Hypothalamus (tissue), 51 donors: Measurements from ENCODE around the gene CDK5.
"Not testable (repeated sequence)": the region's sequence is repeated elsewhere in the genome, so short reads cannot be mapped to it uniquely, and the experiment has no call there.

Experiments used
- DNase-seq, 51 donors: peaks; one replicate each; lab custom pipeline; 2025; lab: John Stamatoyannopoulos, UW

CDK5 gene

DNA sequence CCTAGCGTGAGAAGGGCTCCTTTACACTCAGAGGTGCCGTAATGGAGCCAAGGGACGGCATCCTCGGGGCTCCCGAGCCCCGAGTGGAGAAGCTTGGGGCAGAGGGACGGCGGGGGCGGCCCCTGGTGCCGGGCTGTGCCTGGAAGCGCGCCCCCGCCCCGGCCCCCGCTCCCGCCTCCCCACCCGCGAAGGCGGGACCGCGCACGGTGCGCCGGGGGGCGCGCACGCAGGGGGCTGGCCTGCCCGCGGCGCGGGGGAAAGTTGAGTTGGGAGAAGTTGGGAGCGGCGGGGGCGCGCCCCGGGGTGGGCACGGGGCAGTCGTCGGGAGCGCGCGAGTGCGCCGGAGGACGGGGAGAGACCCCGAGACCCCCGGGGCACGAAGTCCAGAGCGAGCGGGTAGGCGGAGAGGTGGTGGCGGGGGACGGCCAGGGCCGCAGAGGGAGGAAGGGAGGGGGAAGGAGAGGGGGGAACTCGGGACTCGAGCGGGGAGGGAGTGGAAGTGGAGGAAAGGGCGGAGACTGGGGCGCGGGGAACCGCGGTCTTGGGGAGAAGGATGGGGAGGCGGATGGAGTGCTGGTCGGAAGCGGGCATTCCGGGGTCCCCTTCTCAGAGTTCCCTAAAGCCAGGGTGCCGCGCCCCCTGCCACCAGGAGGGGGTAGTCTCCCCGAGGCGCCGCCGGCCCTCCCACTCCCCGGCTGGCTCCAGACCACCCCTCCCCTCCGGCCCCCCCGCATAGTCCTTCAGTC, 1.8 kb upstream of the CDK5 start, which contains the start of gene SLC4A2:
TSS of gene SLC4A2 (plus strand) at position 223 of the 746 bp plus-strand sequence. CDS start 2,399 bp downstream, outside the sequence.
- peak; percentile 31 to 94 (median 80) for DNase-seq

DNA sequence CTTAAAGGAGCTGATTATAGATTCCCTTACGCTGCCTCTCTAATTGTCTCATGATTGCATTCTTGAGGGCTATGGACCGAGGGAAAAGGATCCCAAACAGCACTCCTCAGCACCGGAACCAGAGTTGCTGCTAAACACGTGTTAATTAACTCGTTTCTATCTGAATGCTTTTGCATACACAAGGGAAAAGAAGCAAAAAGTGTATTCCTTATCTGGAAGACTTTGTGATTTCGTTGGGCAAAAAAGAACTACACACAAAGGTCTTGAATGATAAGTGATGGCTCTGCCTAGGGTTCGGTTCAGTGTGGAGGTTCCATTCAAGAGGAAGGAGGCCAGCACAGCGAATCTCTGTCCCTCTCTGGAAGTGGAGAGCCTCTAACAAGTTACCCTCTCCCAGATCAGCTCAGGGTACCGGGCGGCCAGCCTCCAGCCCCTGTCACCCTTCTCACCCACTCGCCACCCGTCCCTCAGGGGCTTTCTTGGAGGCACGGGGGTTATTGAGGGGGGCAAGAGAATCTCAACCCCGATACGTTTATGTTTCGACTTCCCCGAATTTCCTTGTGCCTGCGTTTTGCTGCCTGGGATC, 1.2 kb upstream of the CDK5 start:
- peak in 4 of 51 donors; percentile 59 to 82 (median 66) for DNase-seq

GRCh38 chr7:151057989-151058780, 488 bp upstream of the CDK5 start:
- peak; percentile 77 to 100 (median 98) for DNase-seq

- peak in 1 of 51 donors; percentile 21 for DNase-seq
Measured at GRCh38 chr7:151056666-151057505, 811 bp downstream of the CDK5 start.

- no peak for DNase-seq
Measured at GRCh38 chr7:151056283-151056665, 1.4 kb downstream of the CDK5 start.

- no peak for DNase-seq
Measured at GRCh38 chr7:151053751-151054150, 3.9 kb downstream of the CDK5 start.

DNA sequence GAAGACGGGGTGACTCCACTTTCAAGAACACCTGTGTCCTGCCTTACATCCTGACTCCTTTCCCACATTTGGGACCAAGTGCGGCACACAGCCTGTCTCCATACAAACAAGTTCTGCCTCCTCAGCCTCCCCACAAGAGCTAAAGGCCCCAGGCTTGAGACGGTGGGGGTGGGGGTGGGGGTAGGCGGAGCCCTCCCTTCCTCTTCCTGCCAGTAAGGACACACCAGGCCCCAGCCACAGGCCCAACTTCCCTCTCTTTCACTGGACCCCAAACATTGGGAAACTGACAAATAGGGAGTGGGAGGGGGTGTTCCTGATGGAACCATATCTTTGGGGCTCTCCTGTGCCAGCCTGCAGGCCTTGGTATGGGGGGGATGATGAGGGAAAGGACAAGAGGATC, 4.6 kb downstream of the CDK5 start:
- no peak for DNase-seq

DNA sequence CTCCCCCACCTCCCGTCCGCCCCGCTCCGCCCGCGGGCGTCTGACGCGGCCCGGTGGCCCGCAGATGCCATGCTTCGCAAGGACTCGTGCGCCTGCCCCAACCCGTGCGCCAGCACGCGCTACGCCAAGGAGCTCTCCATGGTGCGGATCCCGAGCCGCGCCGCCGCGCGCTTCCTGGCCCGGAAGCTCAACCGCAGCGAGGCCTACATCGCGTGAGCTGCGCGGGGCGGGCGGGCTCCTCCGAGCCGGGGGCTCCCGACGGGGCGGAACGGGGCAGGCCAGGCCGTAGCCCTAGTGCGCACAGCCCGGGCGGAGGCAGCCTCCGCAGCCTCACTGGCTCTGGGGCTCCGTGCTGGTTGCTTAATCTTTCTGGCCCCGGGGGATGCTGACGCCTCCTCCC, 6.6 kb downstream of the CDK5 start:
- DNase-seq, result peak in 20 of 51 donors; percentile 14 to 58 (median 30)

GRCh38 chr7:151048911-151049463, 8.7 kb downstream of the CDK5 start:
- no peak for DNase-seq

GRCh38 chr7:151047976-151048815, 9.5 kb downstream of the CDK5 start, which contains the start of gene ASIC3:
ASIC3 (plus strand) TSS chr7:151048531; CDS start chr7:151048886, 355 bp downstream.
- DNase-seq, result no peak

- DNase-seq, result peak in 7 of 51 donors; percentile 10 to 44 (median 21)
Measured at GRCh38 chr7:151046603-151047573, 10.8 kb downstream of the CDK5 start.

- peak in 1 of 51 donors; percentile 6 for DNase-seq
Measured at GRCh38 chr7:151045967-151046366, 11.7 kb downstream of the CDK5 start.

DNA sequence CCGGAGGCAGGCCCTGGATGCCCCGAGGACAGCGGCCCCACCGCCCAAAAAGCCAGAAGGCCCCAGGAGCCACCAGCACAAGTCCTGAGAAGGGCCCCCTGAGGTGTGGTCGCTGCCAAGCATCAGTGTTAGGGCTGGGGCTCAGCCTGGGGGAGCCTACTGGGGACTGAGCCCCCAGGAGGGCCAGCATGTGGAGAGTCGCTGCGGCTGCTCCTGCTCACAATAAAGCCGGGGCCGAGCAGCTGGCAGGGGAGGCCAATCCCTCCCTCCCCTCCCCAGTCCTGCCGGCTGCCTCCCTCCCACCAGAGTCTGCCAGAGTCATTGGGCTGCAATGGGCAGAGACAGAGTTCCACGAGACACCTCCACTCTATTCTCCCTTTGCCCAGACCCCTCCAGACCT, 12.4 kb downstream of the CDK5 start:
- no peak for DNase-seq

DNA sequence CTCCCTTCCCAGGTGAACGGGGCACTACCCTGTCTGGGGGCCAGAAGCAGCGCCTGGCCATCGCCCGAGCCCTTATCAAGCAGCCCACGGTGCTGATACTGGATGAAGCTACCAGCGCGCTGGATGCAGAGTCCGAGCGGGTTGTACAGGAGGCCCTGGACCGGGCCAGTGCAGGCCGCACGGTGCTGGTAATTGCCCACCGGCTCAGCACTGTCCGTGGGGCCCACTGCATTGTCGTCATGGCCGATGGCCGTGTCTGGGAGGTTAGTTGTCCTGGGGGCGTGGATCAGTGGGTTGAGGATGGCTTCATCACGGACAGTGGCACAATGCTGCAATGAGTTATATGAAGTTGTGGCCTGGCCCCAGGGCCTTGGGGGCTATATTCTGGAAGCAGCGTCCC, 13.7 kb downstream of the CDK5 start:
- no peak for DNase-seq

- not testable (repeated sequence) for DNase-seq
Measured at GRCh38 chr7:151043449-151043848, 14.2 kb downstream of the CDK5 start.

DNA sequence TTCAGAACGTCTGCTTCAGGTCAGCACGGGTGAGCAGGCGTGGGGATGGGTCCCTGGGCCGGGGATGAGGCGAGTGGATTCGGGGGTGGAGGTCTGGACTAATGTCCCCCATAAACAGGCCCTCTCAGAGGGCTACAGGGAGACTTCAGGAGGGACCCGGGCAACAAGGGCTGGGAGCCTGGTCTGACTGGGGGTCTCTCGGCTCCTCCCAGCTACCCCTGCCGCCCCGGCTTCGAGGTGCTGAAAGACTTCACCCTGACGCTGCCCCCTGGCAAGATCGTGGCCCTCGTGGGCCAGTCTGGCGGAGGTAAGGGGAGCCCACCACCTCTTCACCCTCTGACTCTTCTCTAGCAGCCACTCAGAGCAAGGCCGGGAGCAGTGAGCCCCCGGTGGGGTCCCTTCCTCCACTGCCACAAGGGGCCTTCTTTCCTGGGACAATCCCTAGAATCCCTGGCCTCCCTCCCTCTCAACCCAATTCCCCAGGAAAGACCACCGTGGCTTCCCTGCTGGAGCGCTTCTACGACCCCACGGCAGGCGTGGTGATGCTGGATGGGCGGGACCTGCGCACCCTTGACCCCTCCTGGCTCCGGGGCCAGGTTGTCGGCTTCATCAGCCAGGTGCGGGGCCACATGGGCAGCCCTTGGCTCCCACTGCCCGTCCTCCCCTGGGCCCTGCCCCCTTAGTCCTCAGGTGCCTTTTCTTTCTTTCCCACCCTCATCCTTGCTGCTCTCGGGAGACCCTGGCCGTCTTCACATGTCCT, 16.9 kb downstream of the CDK5 start:
- DNase-seq, result no peak
